ENCODE results near the gene TSPEAR.

GRCh38 chr21:44650265-44650972, 61.0 kb downstream of the TSPEAR start:
- TF ChIP-seq CTCF (IDR thresholded peaks at IDR 0.05) (no peak), POLR2AphosphoS5 (IDR thresholded peaks at IDR 0.05) (no peak), POLR2A (IDR thresholded peaks at IDR 0.05) (no peak)
